Stimulated activated CD8-positive, alpha-beta memory T cell treated with anti-CD3 and anti-CD28 coated beads, Interleukin-4, amount 100 ng/mL, for 48 hours (primary cell): ENCODE data around the gene ARHGEF39.

Source experiments
- DNase-seq: peaks from one replicate; pipeline ENCODE4 v3.0.0-alpha.2; 2020

Gene ARHGEF39

GRCh38 chr9:35673132-35674024 is 8.4 kb upstream of the ARHGEF39 start, which contains the start of gene CA9:
CA9 (plus strand) TSS chr9:35673928; CDS start chr9:35673960, 32 bp downstream.
- DNase-seq = no peak

DNA sequence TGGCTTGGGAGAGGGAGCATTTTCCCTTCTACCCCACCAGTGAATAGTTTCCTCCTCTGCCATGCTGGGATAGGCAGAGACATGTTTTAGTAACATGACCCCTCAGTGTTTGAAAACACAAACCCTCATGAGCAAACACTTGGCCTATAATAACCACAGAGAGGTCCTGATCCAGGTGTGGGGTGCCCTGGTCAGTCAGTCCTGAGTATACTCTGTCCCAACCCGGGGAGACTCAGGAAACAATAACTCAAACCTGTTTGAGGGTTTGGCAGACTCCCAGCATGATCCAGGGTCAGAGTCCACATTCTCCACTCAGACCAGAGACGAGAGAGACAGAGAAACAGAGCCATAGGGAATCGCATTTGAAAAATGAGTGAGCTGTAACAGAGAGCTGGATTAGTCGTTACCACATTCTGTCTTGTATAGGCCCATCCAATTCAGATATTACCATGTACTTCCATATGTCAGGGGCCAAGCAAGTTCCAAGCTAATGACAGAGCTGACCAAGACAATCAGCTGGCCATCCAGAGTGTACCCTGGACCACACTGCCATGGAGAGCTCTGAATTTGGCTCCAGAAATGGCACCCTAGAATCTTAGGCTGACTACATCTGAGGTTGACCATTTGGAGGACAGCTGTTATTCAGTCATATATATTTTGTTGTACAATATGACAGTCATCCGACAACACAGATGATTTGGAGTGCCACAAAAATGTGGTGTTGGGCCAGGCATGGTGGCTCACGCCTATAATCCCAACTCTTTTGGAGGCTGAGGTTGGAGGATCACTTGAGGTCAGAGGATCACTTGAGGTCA is 4.5 kb upstream of the ARHGEF39 start:
- DNase-seq = no peak

GRCh38 chr9:35667939-35668338 is 2.9 kb upstream of the ARHGEF39 start:
- DNase-seq = no peak

DNA sequence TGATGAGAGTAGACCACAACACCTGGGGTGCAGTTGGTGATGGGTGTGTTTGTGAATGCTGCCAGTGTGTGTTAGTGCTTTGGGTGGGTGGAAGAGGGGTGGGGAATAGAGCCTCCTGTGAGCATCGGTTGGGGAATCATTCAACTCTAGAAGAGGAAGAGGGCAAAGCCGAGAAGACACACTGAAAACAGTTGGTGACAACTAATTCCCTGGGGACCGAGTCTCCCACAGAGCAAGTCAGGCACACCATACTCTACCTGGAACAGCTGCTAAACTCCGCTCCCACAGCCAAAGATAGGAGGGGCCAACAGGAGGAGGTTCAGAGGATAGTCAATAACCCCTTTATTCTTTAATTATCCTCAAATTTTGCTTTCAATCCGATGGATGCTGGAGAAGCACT is 1.6 kb upstream of the ARHGEF39 start:
- no peak for DNase-seq

GRCh38 chr9:35666045-35666444 is 1.1 kb upstream of the ARHGEF39 start:
- DNase-seq = no peak

GRCh38 chr9:35665471-35665818 is 450 bp upstream of the ARHGEF39 start:
- no peak for DNase-seq

DNA sequence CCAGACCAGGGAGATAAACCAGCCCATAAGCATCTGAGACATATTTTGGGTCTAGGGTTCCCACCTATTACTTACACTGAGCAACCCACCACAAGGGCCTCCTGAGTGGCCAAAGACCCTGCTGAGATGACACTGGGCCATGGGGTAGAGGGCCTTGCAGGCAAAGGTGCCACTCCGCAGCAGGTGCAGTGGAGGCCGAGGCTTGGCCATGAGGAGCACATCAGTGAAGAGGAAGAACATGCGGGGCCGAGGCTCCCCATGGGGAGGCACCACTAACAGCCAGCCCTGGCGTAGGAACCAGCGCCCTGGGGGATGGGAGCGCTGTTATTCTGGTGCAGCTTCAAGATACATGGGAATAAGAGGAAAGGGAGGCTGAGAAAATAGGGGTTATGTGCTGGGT is 2.6 kb downstream of the ARHGEF39 start:
- DNase-seq = no peak

GRCh38 chr9:35661756-35662350 is 3.1 kb downstream of the ARHGEF39 start:
- DNase-seq = peak; percentile 31

GRCh38 chr9:35660966-35661415 is 4.0 kb downstream of the ARHGEF39 start:
- DNase-seq = no peak

GRCh38 chr9:35659340-35659739 is 5.7 kb downstream of the ARHGEF39 start:
- no peak for DNase-seq

DNA sequence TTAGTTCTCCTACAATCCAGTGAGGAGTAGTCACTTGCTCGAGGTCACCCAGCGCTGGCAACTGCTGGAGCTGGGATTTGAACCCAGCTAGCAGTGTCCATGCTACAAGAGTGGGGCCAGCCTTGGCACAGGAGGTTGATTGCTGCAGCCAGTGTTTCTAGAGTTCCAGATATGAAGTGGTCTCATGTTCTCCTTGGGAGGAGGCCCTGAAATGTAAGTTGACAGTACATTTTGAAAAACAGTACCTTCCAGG is 6.1 kb downstream of the ARHGEF39 start:
- DNase-seq = peak; percentile 47

- peak; percentile 87 for DNase-seq
Measured at GRCh38 chr9:35658137-35658967, 6.6 kb downstream of the ARHGEF39 start, which contains the start of gene CCDC107. CCDC107 (plus strand) TSS chr9:35658292; CDS start chr9:35658380, 88 bp downstream.

DNA sequence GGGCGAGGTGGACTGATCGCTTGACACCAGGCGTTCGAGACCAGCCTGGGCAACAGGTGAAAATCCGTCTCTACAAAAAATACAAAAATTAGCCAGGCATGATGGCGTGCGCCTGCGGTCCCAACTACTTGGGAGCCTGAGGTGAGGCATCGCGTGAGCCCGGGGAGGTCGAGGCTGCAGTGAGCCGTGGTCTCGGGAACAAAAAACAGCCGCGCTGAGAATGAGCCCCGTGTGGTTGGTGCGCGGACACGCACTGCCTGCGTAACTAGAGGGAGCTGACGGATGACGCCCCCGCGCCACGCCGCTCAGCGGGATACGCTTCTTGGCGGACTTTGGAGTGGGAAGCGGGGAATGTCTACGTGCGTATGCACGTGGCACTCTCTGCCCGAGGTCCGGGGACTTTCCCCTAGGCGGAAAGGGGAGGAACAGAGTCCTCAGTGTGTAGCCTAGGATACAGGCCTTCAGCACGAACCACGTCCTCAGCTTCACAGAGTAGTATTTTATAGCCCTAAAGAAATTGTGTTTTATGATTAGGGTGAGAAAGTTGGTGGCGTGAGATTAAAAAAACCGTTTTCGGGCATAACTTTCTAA is 7.4 kb downstream of the ARHGEF39 start, which contains the start of gene RMRP:
RMRP (minus strand) TSS at position 474 of the 591 bp plus-strand sequence.
- DNase-seq = peak; percentile 97

GRCh38 chr9:35656831-35657545 is 8.0 kb downstream of the ARHGEF39 start:
- no peak for DNase-seq

- DNase-seq = no peak
Measured at GRCh38 chr9:35656348-35656747, 8.6 kb downstream of the ARHGEF39 start.

GRCh38 chr9:35653611-35654010 is 11.4 kb downstream of the ARHGEF39 start:
- DNase-seq = no peak

DNA sequence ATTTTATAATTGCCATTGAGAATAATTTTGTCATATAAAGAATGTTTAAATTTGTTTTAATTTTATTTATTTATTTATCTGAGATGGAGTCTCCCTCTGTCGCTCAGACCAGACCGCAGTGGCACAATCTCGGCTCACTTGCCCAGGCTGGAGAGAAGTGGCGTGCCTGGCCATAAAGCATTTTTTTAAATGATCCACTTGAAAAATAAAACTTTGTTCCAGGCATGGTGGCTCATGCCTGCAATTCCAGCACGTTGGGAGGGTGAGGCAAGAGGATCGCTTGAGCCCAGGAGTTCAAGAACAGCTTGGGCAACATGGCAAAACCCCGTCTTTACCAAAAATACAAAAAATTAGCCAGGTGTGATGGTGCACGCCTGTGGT is 12.2 kb downstream of the ARHGEF39 start:
- DNase-seq = no peak

GRCh38 chr9:35651956-35652828 is 12.8 kb downstream of the ARHGEF39 start:
- DNase-seq = no peak

DNA sequence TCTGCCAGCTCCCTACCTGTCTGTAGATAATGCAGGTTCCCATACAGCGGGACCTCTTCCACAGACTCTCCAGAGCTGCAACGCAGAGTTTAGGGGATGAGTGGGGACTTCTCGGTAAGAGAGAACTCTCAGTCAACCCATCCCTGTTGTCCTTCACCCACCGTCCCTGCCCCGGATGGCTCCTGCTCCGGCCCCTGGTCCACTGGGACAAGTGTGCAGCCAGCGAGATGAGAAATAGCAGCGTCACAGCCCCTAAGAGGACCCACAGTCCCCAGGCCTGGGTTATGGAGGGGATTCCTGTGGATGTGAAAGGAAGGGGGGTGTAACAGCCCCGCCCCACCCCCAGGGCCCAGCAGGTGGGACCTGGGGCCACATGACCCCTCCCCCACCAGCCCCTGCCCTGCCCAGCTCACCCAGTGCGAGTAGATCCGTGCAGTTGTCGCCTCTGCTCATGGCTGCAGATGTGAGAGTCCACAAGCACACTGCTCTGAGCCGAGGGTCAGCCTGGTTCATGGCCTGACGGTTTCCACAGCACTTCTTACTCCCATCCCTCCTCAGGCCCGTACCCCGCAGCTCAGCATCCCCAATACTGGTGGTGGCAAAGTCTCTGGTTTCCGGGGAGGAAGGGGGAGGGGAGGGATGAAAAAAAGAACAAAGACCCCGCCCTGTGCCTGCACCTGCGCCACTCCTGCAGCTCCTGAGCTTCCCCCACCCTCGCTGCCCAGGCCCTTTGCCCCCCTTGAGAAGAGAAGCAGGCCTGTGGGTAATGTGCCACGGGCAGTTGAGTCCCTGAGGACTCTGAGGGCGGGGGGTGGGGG is 14.4 kb downstream of the ARHGEF39 start, which contains the start of gene SIT1:
SIT1 (minus strand) TSS at position 591 of the 818 bp plus-strand sequence; CDS start at position 513, 78 bp downstream.
- peak; percentile 63 for DNase-seq
